ENCODE data around the gene UBE2D2. TPM values are rescaled to one million over a fixed set of nuclear protein-coding genes. Genes with fewer than 3 reads are reported as not detected.
A peak's percentile ranks its signal among the peaks of the same experiment; 100 is the strongest.

Gene UBE2D2
- total and polyA plus RNA-seq, 2 of the 13 experiments (the other 11 are each of a cell fraction or from before 2014, with no cell fraction given) = 79.1 to 109 TPM

DNA sequence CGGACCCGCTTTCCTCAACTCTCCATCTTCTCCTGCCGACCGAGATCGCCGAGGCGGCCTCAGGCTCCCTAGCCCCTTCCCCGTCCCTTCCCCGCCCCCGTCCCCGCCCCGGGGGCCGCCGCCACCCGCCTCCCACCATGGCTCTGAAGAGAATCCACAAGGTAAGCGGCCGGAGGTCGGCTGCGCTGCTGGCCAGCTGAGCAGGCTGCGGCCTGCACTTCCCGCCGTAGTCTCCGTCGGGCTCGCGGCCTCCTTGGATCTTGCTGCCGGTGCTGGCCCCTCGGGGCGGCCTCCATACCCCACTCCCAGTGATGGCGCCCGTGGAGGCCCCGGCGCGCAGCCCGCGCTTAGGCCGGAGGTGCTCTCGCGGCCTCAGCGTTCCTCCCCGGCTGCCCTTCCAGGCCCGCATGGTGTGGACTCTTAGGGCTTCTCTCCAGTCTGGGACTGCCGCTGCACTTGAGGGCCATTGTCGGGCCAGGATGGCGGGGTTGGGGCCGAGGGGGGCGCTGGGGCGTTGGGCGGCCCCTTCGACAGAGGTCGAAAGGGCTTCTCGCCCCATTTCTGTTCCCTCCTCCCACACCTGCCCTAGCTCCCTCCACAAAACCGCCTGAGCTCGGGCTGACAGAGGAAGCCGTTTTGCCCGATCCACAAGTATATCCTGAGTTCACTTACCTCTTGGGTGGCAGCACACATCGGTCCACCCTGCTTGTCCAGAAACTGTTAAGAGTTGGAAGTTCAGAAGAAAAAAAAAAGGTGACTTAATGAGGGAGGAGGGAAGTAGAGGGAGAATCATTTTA lies 714 bp downstream of the UBE2D2 start (continued):
- TF ChIP-seq, protein P1, sequence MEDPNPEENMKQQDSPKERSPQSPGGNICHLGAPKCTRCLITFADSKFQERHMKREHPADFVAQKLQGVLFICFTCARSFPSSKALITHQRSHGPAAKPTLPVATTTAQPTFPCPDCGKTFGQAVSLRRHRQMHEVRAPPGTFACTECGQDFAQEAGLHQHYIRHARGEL (CRISPR knock-in tag; IDR thresholded peaks at IDR 0.05) = no peak
- TF ChIP-seq ZFP36 (IDR thresholded peaks at IDR 0.05; ENCODE audit: borderline replicate concordance, low read depth, low read length, partially characterized antibody) (no peak), ZNF577 (CRISPR knock-in tag; IDR thresholded peaks at IDR 0.05; ENCODE audit: borderline replicate concordance, low read depth) (no peak), JUNB (CRISPR knock-in tag; IDR thresholded peaks at IDR 0.05; ENCODE audit: borderline replicate concordance) (no peak), CENPT (CRISPR knock-in tag; IDR thresholded peaks at IDR 0.05; ENCODE audit: low read depth) (no peak), ZNF724P (CRISPR knock-in tag; IDR thresholded peaks at IDR 0.05; ENCODE audit: borderline replicate concordance) (0 out of 2 replicates have a peak, but pooled peaks have one; percentile 26), PAX8 (CRISPR knock-in tag; IDR thresholded peaks at IDR 0.05; ENCODE audit: borderline replicate concordance) (0 out of 2 replicates have a peak, but pooled peaks have one; percentile 53), KDM6A (CRISPR knock-in tag; IDR thresholded peaks at IDR 0.05; ENCODE audit: low read depth) (no peak), THYN1 (CRISPR knock-in tag; IDR thresholded peaks at IDR 0.05; ENCODE audit: borderline replicate concordance, low read depth) (no peak), FOXK1 (CRISPR knock-in tag; IDR thresholded peaks at IDR 0.05; ENCODE audit: borderline replicate concordance, low read depth) (no peak), SMYD3 (CRISPR knock-in tag; IDR thresholded peaks at IDR 0.05) (no peak), ZBTB38 (CRISPR knock-in tag; IDR thresholded peaks at IDR 0.05) (no peak), ZNF569 (CRISPR knock-in tag; IDR thresholded peaks at IDR 0.05; ENCODE audit: borderline replicate concordance) (no peak), PITX1 (CRISPR knock-in tag; IDR thresholded peaks at IDR 0.05) (no peak), MTF2 (CRISPR knock-in tag; IDR thresholded peaks at IDR 0.05; ENCODE audit: borderline replicate concordance) (no peak), PHF20 (CRISPR knock-in tag; IDR thresholded peaks at IDR 0.05) (no peak), SKI (IDR thresholded peaks at IDR 0.05; ENCODE audit: partially characterized antibody) (no peak)
- TF ChIP-seq, protein P2, sequence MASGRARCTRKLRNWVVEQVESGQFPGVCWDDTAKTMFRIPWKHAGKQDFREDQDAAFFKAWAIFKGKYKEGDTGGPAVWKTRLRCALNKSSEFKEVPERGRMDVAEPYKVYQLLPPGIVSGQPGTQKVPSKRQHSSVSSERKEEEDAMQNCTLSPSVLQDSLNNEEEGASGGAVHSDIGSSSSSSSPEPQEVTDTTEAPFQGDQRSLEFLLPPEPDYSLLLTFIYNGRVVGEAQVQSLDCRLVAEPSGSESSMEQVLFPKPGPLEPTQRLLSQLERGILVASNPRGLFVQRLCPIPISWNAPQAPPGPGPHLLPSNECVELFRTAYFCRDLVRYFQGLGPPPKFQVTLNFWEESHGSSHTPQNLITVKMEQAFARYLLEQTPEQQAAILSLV (CRISPR knock-in tag; IDR thresholded peaks at IDR 0.05; ENCODE audit: borderline replicate concordance) = 0 out of 2 replicates have a peak, but pooled peaks have one; percentile 25
- TF ChIP-seq, protein P3, sequence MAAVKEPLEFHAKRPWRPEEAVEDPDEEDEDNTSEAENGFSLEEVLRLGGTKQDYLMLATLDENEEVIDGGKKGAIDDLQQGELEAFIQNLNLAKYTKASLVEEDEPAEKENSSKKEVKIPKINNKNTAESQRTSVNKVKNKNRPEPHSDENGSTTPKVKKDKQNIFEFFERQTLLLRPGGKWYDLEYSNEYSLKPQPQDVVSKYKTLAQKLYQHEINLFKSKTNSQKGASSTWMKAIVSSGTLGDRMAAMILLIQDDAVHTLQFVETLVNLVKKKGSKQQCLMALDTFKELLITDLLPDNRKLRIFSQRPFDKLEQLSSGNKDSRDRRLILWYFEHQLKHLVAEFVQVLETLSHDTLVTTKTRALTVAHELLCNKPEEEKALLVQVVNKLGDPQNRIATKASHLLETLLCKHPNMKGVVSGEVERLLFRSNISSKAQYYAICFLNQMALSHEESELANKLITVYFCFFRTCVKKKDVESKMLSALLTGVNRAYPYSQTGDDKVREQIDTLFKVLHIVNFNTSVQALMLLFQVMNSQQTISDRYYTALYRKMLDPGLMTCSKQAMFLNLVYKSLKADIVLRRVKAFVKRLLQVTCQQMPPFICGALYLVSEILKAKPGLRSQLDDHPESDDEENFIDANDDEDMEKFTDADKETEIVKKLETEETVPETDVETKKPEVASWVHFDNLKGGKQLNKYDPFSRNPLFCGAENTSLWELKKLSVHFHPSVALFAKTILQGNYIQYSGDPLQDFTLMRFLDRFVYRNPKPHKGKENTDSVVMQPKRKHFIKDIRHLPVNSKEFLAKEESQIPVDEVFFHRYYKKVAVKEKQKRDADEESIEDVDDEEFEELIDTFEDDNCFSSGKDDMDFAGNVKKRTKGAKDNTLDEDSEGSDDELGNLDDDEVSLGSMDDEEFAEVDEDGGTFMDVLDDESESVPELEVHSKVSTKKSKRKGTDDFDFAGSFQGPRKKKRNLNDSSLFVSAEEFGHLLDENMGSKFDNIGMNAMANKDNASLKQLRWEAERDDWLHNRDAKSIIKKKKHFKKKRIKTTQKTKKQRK (IDR thresholded peaks at IDR 0.05; ENCODE audit: low read length) = no peak
- TF ChIP-seq, protein P4, sequence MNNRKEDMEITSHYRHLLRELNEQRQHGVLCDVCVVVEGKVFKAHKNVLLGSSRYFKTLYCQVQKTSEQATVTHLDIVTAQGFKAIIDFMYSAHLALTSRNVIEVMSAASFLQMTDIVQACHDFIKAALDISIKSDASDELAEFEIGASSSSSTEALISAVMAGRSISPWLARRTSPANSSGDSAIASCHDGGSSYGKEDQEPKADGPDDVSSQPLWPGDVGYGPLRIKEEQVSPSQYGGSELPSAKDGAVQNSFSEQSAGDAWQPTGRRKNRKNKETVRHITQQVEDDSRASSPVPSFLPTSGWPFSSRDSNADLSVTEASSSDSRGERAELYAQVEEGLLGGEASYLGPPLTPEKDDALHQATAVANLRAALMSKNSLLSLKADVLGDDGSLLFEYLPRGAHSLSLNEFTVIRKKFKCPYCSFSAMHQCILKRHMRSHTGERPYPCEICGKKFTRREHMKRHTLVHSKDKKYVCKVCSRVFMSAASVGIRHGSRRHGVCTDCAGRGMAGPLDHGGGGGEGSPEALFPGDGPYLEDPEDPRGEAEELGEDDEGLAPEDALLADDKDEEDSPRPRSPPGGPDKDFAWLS (CRISPR knock-in tag; IDR thresholded peaks at IDR 0.05; ENCODE audit: borderline replicate concordance) = no peak
- TF ChIP-seq, protein P5, sequence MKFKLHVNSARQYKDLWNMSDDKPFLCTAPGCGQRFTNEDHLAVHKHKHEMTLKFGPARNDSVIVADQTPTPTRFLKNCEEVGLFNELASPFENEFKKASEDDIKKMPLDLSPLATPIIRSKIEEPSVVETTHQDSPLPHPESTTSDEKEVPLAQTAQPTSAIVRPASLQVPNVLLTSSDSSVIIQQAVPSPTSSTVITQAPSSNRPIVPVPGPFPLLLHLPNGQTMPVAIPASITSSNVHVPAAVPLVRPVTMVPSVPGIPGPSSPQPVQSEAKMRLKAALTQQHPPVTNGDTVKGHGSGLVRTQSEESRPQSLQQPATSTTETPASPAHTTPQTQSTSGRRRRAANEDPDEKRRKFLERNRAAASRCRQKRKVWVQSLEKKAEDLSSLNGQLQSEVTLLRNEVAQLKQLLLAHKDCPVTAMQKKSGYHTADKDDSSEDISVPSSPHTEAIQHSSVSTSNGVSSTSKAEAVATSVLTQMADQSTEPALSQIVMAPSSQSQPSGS (CRISPR knock-in tag; IDR thresholded peaks at IDR 0.05) = no peak
